Endothelial cell of umbilical vein (primary cell): ENCODE measurements around the gene P2RY11. TPM values are rescaled to one million over a fixed set of nuclear protein-coding genes. Genes with fewer than 3 reads are reported as not detected.

Experiments used
- BruUV-seq: library from RNA; stranded (reverse); fragments of 400-500 nt; replicated peaks from 2 replicates; lab custom pipeline; 2021; lab: Mats Ljungman, UMichigan
- CTCF ChIA-PET: fragments of 300-600, 350-600 bp; sonication (Branson Sonifier 250); formaldehyde crosslinking; loops from one replicate; lab custom pipeline; 2021; ENCODE audit warnings: antibody characterized with exemption, inconsistent platforms; lab: Charles Lee
- POLR2A ChIA-PET: fragments of 300-600, 350-600 bp; sonication (Branson Sonifier 250); formaldehyde crosslinking; loops from one replicate; lab custom pipeline; 2021; ENCODE audit warnings: antibody characterized with exemption, inconsistent platforms; lab: Charles Lee
- DNase-seq: peaks from one replicate; pipeline ENCODE4 v3.0.0-alpha.2; 2011; ENCODE audit warnings: low read depth, low spot score
- FAIRE-seq: peaks from 2 replicates; lab custom pipeline; 2011; peaks lifted over from hg19 to GRCh38; lab: Jason Lieb, UNC
- H2AFZ ChIP-seq: 2 replicates; pipeline ENCODE4 v1.6.0; 2012; ENCODE audit warnings: low read depth, low read length, control low read depth, inconsistent platforms
- H3K27ac ChIP-seq: 2 replicates; pipeline ENCODE4 v1.5.1; 2011; ENCODE audit warnings: low read depth, mild to moderate bottlenecking, control low read depth, low read length, moderate library complexity; ENCODE audit not compliant: insufficient read depth
- H3K27me3 ChIP-seq, 2 experiments: 2 replicates each; pipeline versions ENCODE4 v1.6.0 to v1.6.1; 2011; ENCODE audit warnings: low read length in 2 of 2, mixed read lengths in 1 of 2; ENCODE audit not compliant: control insufficient read depth in 2 of 2, insufficient read depth in 2 of 2
- H3K36me3 ChIP-seq, 2 experiments: 2 replicates in 1 of 2; 3 replicates in 1 of 2; pipeline ENCODE4 v1.5.1; 2011; ENCODE audit warnings: low read length in 2 of 2, mild to moderate bottlenecking in 1 of 2, moderate library complexity in 1 of 2; ENCODE audit not compliant: control insufficient read depth in 2 of 2, insufficient read depth in 2 of 2; ENCODE audit errors: extremely low read depth in 1 of 2
- H3K4me1 ChIP-seq: 3 replicates; pipeline ENCODE4 v1.5.1; 2011; ENCODE audit warnings: mild to moderate bottlenecking, low read length; ENCODE audit not compliant: control insufficient read depth, insufficient read depth; ENCODE audit errors: extremely low read depth
- H3K4me2 ChIP-seq: 2 replicates; pipeline ENCODE4 v1.6.1; 2011; ENCODE audit warnings: low read length, control low read depth, mixed read lengths; ENCODE audit not compliant: insufficient read depth
- H3K4me3 ChIP-seq, 3 experiments: fragments of 200-600 bp in 1 of 3; sonication (generic), shearing (Covaris generic) in 1 of 3; replicated peaks in 1 of 3; 2 replicates each; pipeline ENCODE4 v1.5.1; 2011 to 2016; ENCODE audit warnings: control low read depth in 3 of 3, low read length in 3 of 3, mild to moderate bottlenecking in 2 of 3, inconsistent platforms in 1 of 3, low read depth in 1 of 3, moderate library complexity in 1 of 3; ENCODE audit not compliant: insufficient read depth in 1 of 3
- H3K79me2 ChIP-seq: 2 replicates; pipeline ENCODE4 v1.6.0; 2012; ENCODE audit warnings: low read length, inconsistent platforms; ENCODE audit not compliant: control insufficient read depth, insufficient read depth
- H3K9ac ChIP-seq: replicated peaks from 2 replicates; pipeline ENCODE3; 2011; ENCODE audit warnings: low read length, control low read depth; ENCODE audit not compliant: insufficient read depth; ENCODE audit errors: extremely low read depth
- H3K9me1 ChIP-seq: replicated peaks from 3 replicates; pipeline ENCODE4 v1.6.0; 2011; ENCODE audit warnings: mild to moderate bottlenecking, low read length; ENCODE audit not compliant: control insufficient read depth, insufficient read depth; ENCODE audit errors: extremely low read depth
- H3K9me3 ChIP-seq: replicated peaks from 2 replicates; pipeline ENCODE4 v1.5.1; 2012; ENCODE audit warnings: low read length, inconsistent platforms; ENCODE audit not compliant: control insufficient read depth, insufficient read depth
- H4K20me1 ChIP-seq: replicated peaks from 2 replicates; pipeline ENCODE3; 2011; ENCODE audit warnings: mild to moderate bottlenecking, low read length; ENCODE audit not compliant: control insufficient read depth, insufficient read depth; ENCODE audit errors: extremely low read depth
- CTCF ChIP-seq, 2 donors: IDR thresholded peaks; 1 replicate in 1 of 2; 2 replicates in 1 of 2; pipeline ENCODE4 v1.5.1; 2011; ENCODE audit warnings: low read length in 2 of 2, mild to moderate bottlenecking in 2 of 2, moderate library complexity in 2 of 2, control low read depth in 1 of 2, inconsistent platforms in 1 of 2, low read depth in 1 of 2; ENCODE audit not compliant: insufficient read depth in 1 of 2; ENCODE audit errors: extremely low read depth in 1 of 2
- EZH2 ChIP-seq: IDR thresholded peaks from 2 replicates; pipeline ENCODE4 v1.6.1; 2012; ENCODE audit warnings: borderline replicate concordance, low read depth, mild to moderate bottlenecking, moderate library complexity, low read length, inconsistent platforms; ENCODE audit not compliant: severe bottlenecking
- FOS ChIP-seq: IDR thresholded peaks from 2 replicates; pipeline ENCODE4 v1.6.1; 2011; ENCODE audit warnings: mild to moderate bottlenecking, low read length, moderate library complexity, borderline replicate concordance; ENCODE audit not compliant: insufficient read depth
- GATA2 ChIP-seq: IDR thresholded peaks from 2 replicates; pipeline ENCODE4 v1.7.0; 2011; ENCODE audit warnings: low read depth, mild to moderate bottlenecking, moderate library complexity, mixed read lengths, low read length; ENCODE audit not compliant: insufficient read length, insufficient read depth
- JUN ChIP-seq: IDR thresholded peaks from 2 replicates; pipeline ENCODE4 v1.6.1; 2011; ENCODE audit warnings: borderline replicate concordance, low read depth; ENCODE audit not compliant: insufficient read length, insufficient read depth
- MAX ChIP-seq: IDR thresholded peaks from 2 replicates; pipeline ENCODE4 v1.6.1; 2011; ENCODE audit not compliant: insufficient read depth, insufficient read length
- MYC ChIP-seq: IDR thresholded peaks from one replicate; pipeline ENCODE4 v1.6.1; 2011; ENCODE audit warnings: mild to moderate bottlenecking, low read depth, low read length
- POLR2A ChIP-seq: IDR thresholded peaks from 2 replicates; pipeline ENCODE4 v1.6.1; 2012; ENCODE audit warnings: low read depth, mild to moderate bottlenecking, control low read depth, low read length
- POLR2AphosphoS5 ChIP-seq: IDR thresholded peaks from 2 replicates; pipeline ENCODE4 v1.6.1; 2012; ENCODE audit warnings: low read depth, mild to moderate bottlenecking, control low read depth, low read length, moderate library complexity; ENCODE audit not compliant: insufficient read depth
- dilution Hi-C: fragments of 300-500 bp; cut with MboI; formaldehyde crosslinking; loops from one replicate; pipeline ENCODE4 v1.15.0; 2019; ENCODE audit warnings: low sequenced_read_pairs; ENCODE audit not compliant: extremely low pct_ligation_motif_present
- intact Hi-C: fragments of 100-400 bp; cut with micrococcal nuclease; formaldehyde crosslinking; loops from one replicate; pipeline ENCODE4 v1.10.0; 2022
- polyA plus RNA-seq, 4 experiments: library from polyadenylated mRNA; depleted of rRNA in 3 of 4; stranded (reverse) in 3 of 4; unstranded in 1 of 4; fragments of >200 nt; gene quantifications; 2 replicates each; pipeline versions ENCODE4 v1.2.1 to v1.2.3, GENCODE V29; 2011 to 2012; ENCODE audit warnings: missing spikeins in 1 of 4
- total RNA-seq: library from RNA; stranded (reverse); gene quantifications from 2 replicates; pipeline ENCODE4 v1.2.3, GENCODE V29; 2021

The P2RY11 gene
- total and polyA plus RNA-seq, 2 donors (not counting 3 experiments of a cell fraction or from before 2014, with no cell fraction given), result 3.6 to 14.6 TPM

- BruUV-seq, result no TSS peak
- Histone ChIP-seq H3K27me3 (no peaks in the 10 kb centered on the region), H3K9me3 (no peaks in the 10 kb centered on the region), H4K20me1 (no peaks in the 10 kb centered on the region), H3K79me2 (no peaks in the 10 kb centered on the region), H3K36me3 (peaks cover 0 to 18% of the 10 kb centered on the region in 2 experiments), H3K4me3 (no peak overlapping the region), H3K4me1 (peaks cover 3% of the 10 kb centered on the region), H3K9ac (no peak overlapping the region), H3K27ac (no peak overlapping the region), H2AFZ (no peak overlapping the region), H3K9me1 (no peaks in the 10 kb centered on the region), H3K4me2 (no peak overlapping the region)
- no peak for TF ChIP-seq POLR2AphosphoS5
- TF ChIP-seq EZH2, result no peak
- TF ChIP-seq JUN, result no peak
- TF ChIP-seq POLR2A, result no peak
- no peak for TF ChIP-seq GATA2
- no peak for TF ChIP-seq CTCF (IDR thresholded peaks at IDR 0.05; ENCODE audit: extremely low read depth in 1 of 2, insufficient read depth in 1 of 2, low read depth in 1 of 2, low read length in 2 of 2)
- TF ChIP-seq MYC, result no peak
- no peak for TF ChIP-seq MAX
- TF ChIP-seq FOS, result no peak
- DNase-seq (no peak), FAIRE-seq (no peak)
- POLR2A ChIA-PET, result no interaction called here
- intact Hi-C loops, result no loop called here
- CTCF ChIA-PET, result no interaction called here
- dilution Hi-C loops, result no loop called here
Observed at GRCh38 chr19:10091370-10091687, 20.2 kb upstream of the P2RY11 start.
